K562 (cell line): Measurements from ENCODE around the gene ATE1. TPM values are rescaled to one million over a fixed set of nuclear protein-coding genes. Genes with fewer than 3 reads are reported as not detected.

Experiments
- ATAC-seq: fragments of 200-7000 bp; cut with Tn5 transposase; 3 replicates; pipeline ENCODE4 v1.9.1; 2020; ENCODE audit warnings: moderate library complexity
- BruUV-seq: library from RNA; stranded (reverse); fragments of 400-500 nt; replicated peaks from 2 replicates; lab custom pipeline; 2021; lab: Mats Ljungman, UMichigan
- CTCF ChIA-PET: fragments of 300-600 bp; formaldehyde crosslinking; extraction: SDS; loops from one replicate; lab custom pipeline; 2021; ENCODE audit warnings: low intra/inter-chr PET ratio; lab: Yijun Ruan, JAX
- POLR2A ChIA-PET: fragments of 300-600, 350-650 bp; sonication (Branson Sonifier 250); formaldehyde crosslinking; extraction: SDS; loops from one replicate; lab custom pipeline; 2021; ENCODE audit warnings: antibody characterized with exemption, inconsistent platforms; lab: Yijun Ruan, JAX
- DNase-seq, 4 experiments: peaks; one replicate each; pipeline versions ENCODE4 v3.0.0 to v3.0.0-alpha.2; 2011 to 2018; ENCODE audit warnings: low spot score in 3 of 4, mixed read lengths in 3 of 4; ENCODE audit errors: extremely low read depth in 1 of 4
- FAIRE-seq: peaks from 2 replicates; lab custom pipeline; 2011; peaks lifted over from hg19 to GRCh38; lab: Jason Lieb, UNC
- H2AFZ ChIP-seq: 2 replicates; pipeline ENCODE4 v1.6.0; 2011; ENCODE audit warnings: low read depth, low read length, control low read depth, inconsistent platforms
- H3K27ac ChIP-seq: fragments of 200-600 bp; 3 replicates; pipeline ENCODE4 v1.8.0; 2011; ENCODE audit warnings: low read depth, mild to moderate bottlenecking, control low read depth, inconsistent platforms, low read length, moderate library complexity, mixed read lengths; ENCODE audit errors: extremely low read depth
- H3K27me3 ChIP-seq, 2 experiments: fragments of 300-600 bp in 1 of 2; 2 replicates in 1 of 2; 3 replicates in 1 of 2; pipeline versions ENCODE4 v1.6.0 to v1.8.0; 2011; ENCODE audit warnings: inconsistent platforms in 2 of 2, low read length in 2 of 2, mild to moderate bottlenecking in 1 of 2, mixed read lengths in 1 of 2, moderate library complexity in 1 of 2; ENCODE audit not compliant: control insufficient read depth in 2 of 2, insufficient read depth in 2 of 2
- H3K36me3 ChIP-seq: fragments of 300-600 bp; 3 replicates; pipeline ENCODE4 v1.8.0; 2011; ENCODE audit warnings: mild to moderate bottlenecking, low read length, inconsistent platforms; ENCODE audit not compliant: control insufficient read depth, insufficient read depth
- H3K4me1 ChIP-seq, 2 experiments: fragments of 200-600 bp in 1 of 2; replicated peaks in 1 of 2; 2 replicates in 1 of 2; 3 replicates in 1 of 2; pipeline versions ENCODE4 v1.5.1 to v1.8.0; 2011; ENCODE audit warnings: inconsistent platforms in 2 of 2, low read length in 2 of 2, mild to moderate bottlenecking in 1 of 2, mixed read lengths in 1 of 2, moderate library complexity in 1 of 2; ENCODE audit not compliant: control insufficient read depth in 2 of 2, insufficient read depth in 2 of 2
- H3K4me2 ChIP-seq: 2 replicates; pipeline ENCODE4 v1.6.1; 2011; ENCODE audit warnings: low read length, control low read depth, inconsistent platforms, mixed read lengths; ENCODE audit not compliant: insufficient read depth
- H3K4me3 ChIP-seq: fragments of 200-600 bp; sonication (generic), shearing (Covaris generic); 2 replicates; pipeline ENCODE4 v1.5.1; 2016; ENCODE audit warnings: control low read depth, inconsistent platforms
- H3K79me2 ChIP-seq: fragments of 200-600 bp; 3 replicates; pipeline ENCODE4 v1.8.0; 2011; ENCODE audit warnings: low read length, inconsistent platforms; ENCODE audit not compliant: control insufficient read depth, insufficient read depth
- H3K9ac ChIP-seq, 2 experiments: 2 replicates each; pipeline versions ENCODE4 v1.6.0 to v1.6.1; 2011; ENCODE audit warnings: low read depth in 2 of 2, low read length in 2 of 2, control low read depth in 1 of 2, inconsistent platforms in 1 of 2, mild to moderate bottlenecking in 1 of 2, mixed read lengths in 1 of 2; ENCODE audit not compliant: insufficient read depth in 1 of 2
- H3K9me1 ChIP-seq: one replicate; pipeline ENCODE4 v1.6.0; 2011; ENCODE audit warnings: inconsistent platforms, mild to moderate bottlenecking, low read length, moderate library complexity; ENCODE audit not compliant: control insufficient read depth, insufficient read depth
- H3K9me3 ChIP-seq: replicated peaks from 2 replicates; pipeline ENCODE4 v1.5.1; 2011; ENCODE audit warnings: low read depth, low read length, inconsistent platforms; ENCODE audit not compliant: control insufficient read depth, insufficient read depth
- H4K20me1 ChIP-seq: replicated peaks from 2 replicates; pipeline ENCODE4 v1.6.1; 2011; ENCODE audit warnings: low read length, inconsistent platforms, mixed read lengths; ENCODE audit not compliant: control insufficient read depth, insufficient read depth
- CGGBP1 ChIP-seq: fragments of 250-450 bp; sonication (Bioruptor Pico); IDR thresholded peaks from 2 replicates; pipeline ENCODE4 v1.9.0; 2021; ENCODE audit warnings: mild to moderate bottlenecking
- DACH1 ChIP-seq: fragments of 450-650 bp; IDR thresholded peaks from 2 replicates; pipeline ENCODE4 v1.6.1; 2018; ENCODE audit not compliant: partially characterized antibody
- ILK ChIP-seq: fragments of 450-650 bp; IDR thresholded peaks from 2 replicates; pipeline ENCODE4 v1.6.1; 2016; ENCODE audit warnings: missing genetic modification characterization, low read depth, mild to moderate bottlenecking, missing compliant biosample characterization, moderate library complexity, borderline replicate concordance
- L3MBTL2 ChIP-seq: fragments of 450-650 bp; IDR thresholded peaks from 2 replicates; pipeline ENCODE4 v1.6.1; 2016; ENCODE audit warnings: mild to moderate bottlenecking, moderate library complexity
- MNT ChIP-seq, 2 experiments: fragments of 450-650 bp; conservative IDR thresholded peaks; 2 replicates each; pipeline ENCODE4 v1.6.1; 2017; ENCODE audit warnings: mild to moderate bottlenecking in 2 of 2, moderate library complexity in 2 of 2
- RAD21 ChIP-seq, 2 experiments: fragments of 250-450 bp in 1 of 2; fragments of 450-650 bp in 1 of 2; sonication (Bioruptor Pico) in 1 of 2; formaldehyde crosslinking in 1 of 2; IDR thresholded peaks in 1 of 2; conservative IDR thresholded peaks in 1 of 2; 2 replicates each; pipeline versions ENCODE4 v1.4.0 to v1.8.0; 2020 to 2022; ENCODE audit warnings: mild to moderate bottlenecking in 2 of 2, moderate library complexity in 1 of 2
- REST ChIP-seq, 2 experiments: fragments of 450-650 bp; formaldehyde crosslinking in 1 of 2; IDR thresholded peaks; 2 replicates each; pipeline versions ENCODE4 v1.4.0 to v1.6.1; 2014 to 2020; ENCODE audit warnings: mild to moderate bottlenecking in 2 of 2, borderline replicate concordance in 1 of 2, low read depth in 1 of 2
- TGIF2 ChIP-seq: sonication (generic); formaldehyde crosslinking; IDR thresholded peaks from 2 replicates; pipeline ENCODE4 v1.8.1; 2022; ENCODE audit warnings: mild to moderate bottlenecking, missing genetic modification reagents, moderate library complexity
- ZEB2 ChIP-seq: fragments of 450-650 bp; IDR thresholded peaks from 2 replicates; pipeline ENCODE4 v1.6.1; 2016
- ZNF507 ChIP-seq: conservative IDR thresholded peaks from 2 replicates; pipeline ENCODE4 v1.6.1; 2017; ENCODE audit warnings: missing genetic modification characterization, missing compliant biosample characterization
- WGBS: fragments of 100-300 bp; shearing (Covaris generic); methylation state at CpG from one replicate; pipeline ENCODE4 v1.1.6; 2016; ENCODE audit warnings: low coverage, mixed read lengths; ENCODE audit not compliant: insufficient coverage; ENCODE audit errors: missing lambda C conversion rate; 5-methylcytosine and 5-hydroxymethylcytosine counted together
- in situ Hi-C: fragments of 300-500 bp; cut with MboI; formaldehyde crosslinking; loops from 4 replicates; pipeline ENCODE4 v1.15.0; 2018; ENCODE audit warnings: inconsistent platforms, mixed read lengths
- intact Hi-C: fragments of 100-400 bp; cut with micrococcal nuclease; formaldehyde crosslinking; loops from 2 replicates; pipeline ENCODE4 v1.14.2; 2022
- polyA plus RNA-seq, 8 experiments: library from polyadenylated mRNA; depleted of rRNA in 4 of 8; stranded (reverse) in 5 of 8; unstranded in 3 of 8; fragments of >200 nt; fragmentation: Nextera tagmentation in 2 of 8; fragmentation: Illumina TruSeq in 1 of 8; extraction: Ambion mirVana in 2 of 8; extraction: Trizol in 1 of 8; gene quantifications; 2 replicates each; pipeline versions ENCODE4 v1.2.1 to v1.2.3, GENCODE V29; 2011 to 2014; ENCODE audit warnings: inconsistent platforms in 1 of 8, missing spikeins in 1 of 8
- total RNA-seq, 7 experiments: library from RNA; depleted of rRNA in 6 of 7; stranded (reverse); fragments of >200 nt in 6 of 7; fragmentation: Illumina TruSeq in 2 of 7; extraction: Trizol in 2 of 7; gene quantifications; 2 replicates each; pipeline versions ENCODE4 v1.2.1 to v1.2.3, GENCODE V29; 2011 to 2021; ENCODE audit warnings: low replicate concordance in 1 of 7

Gene ATE1
- total and polyA plus RNA-seq, 9 of the 15 experiments (the other 6 are each of a cell fraction or from before 2014, with no cell fraction given): 3.0 to 14.2 (median 8.8) TPM

- Histone ChIP-seq H3K27ac (no peak overlapping the region), H3K79me2 (no peaks in the 10 kb centered on the region), H3K4me3 (no peak overlapping the region), H3K9ac (no peak overlapping the region), H3K9me3 (no peaks in the 10 kb centered on the region), H4K20me1 (no peaks in the 10 kb centered on the region), H3K36me3 (peaks cover 20% of the 10 kb centered on the region; the same call in 1 of the 3 replicates), H3K4me1 (no peaks in the 10 kb centered on the region), H3K9me1 (no peaks in the 10 kb centered on the region), H3K27me3 (no peaks in the 10 kb centered on the region), H2AFZ (peak overlapping the region; percentile 66; the same call in 1 of the 2 replicates), H3K4me2 (no peak overlapping the region)
- ATAC-seq (peak; percentile 91), FAIRE-seq (peak; percentile 86), DNase-seq (peak; percentile 37 to 58 (median 40))
- in situ Hi-C loops: loop anchor here (25.0 kb wide), 1 partner anchor 963 kb away; no protein-coding TSS in a partner anchor
- intact Hi-C loops: loop anchor here (5.0 kb wide), 1 partner anchor 78 kb away; no protein-coding TSS in a partner anchor
- ChIA-PET POLR2A (no interaction called here), CTCF (interaction anchor here (0.5 to 0.7 kb wide), 3 partner anchors 63 to 958 kb away, joined by 3 to 4 read pairs (median 3); no protein-coding TSS in a partner anchor)
- no TSS peak for BruUV-seq
- WGBS: 29% methylated on average over 10 of the region's 10 CpGs
- no peak for TF ChIP-seq ZEB2
- TF ChIP-seq DACH1: peak; percentile 49
- TF ChIP-seq MNT (conservative IDR thresholded peaks at IDR 0.05): 0 out of 4 replicates have a peak, but pooled peaks of 1 of the 2 experiments have one; percentile 16
- peak in 1 of 2 experiments; percentile 65; a peak in 3 of 4 replicates for TF ChIP-seq RAD21 (CRISPR knock-in tag; conservative IDR thresholded peaks at IDR 0.05 in 1 of 2, IDR thresholded peaks at IDR 0.05 in 1 of 2)
- no peak for TF ChIP-seq ILK (tag)
- no peak for TF ChIP-seq TGIF2
- TF ChIP-seq ZNF507 (tag): no peak
- TF ChIP-seq REST (IDR thresholded peaks at IDR 0.05; ENCODE audit: borderline replicate concordance): peak; percentile 48; the same call in 1 of the 2 replicates
- TF ChIP-seq REST (CRISPR knock-in tag; IDR thresholded peaks at IDR 0.05; ENCODE audit: low read depth): no peak
- no peak for TF ChIP-seq CGGBP1 (CRISPR knock-in tag)
- no peak for TF ChIP-seq L3MBTL2
These were observed 27.2 kb downstream of the ATE1 start for GRCh38 chr10:121900443-121901174.
